GM12878 (cell line): ENCODE data around the gene CSNK1G1. TPM values are rescaled to one million over a fixed set of nuclear protein-coding genes. Genes with fewer than 3 reads are reported as not detected.

Source experiments
- ATAC-seq: fragments of 200-7000 bp; cut with Tn5 transposase; 3 replicates; pipeline ENCODE4 v1.9.1; 2020; ENCODE audit warnings: mild to moderate bottlenecking, moderate library complexity
- BruUV-seq: library from RNA; stranded (reverse); fragments of 400-500 nt; replicated peaks from 2 replicates; lab custom pipeline; 2021; lab: Mats Ljungman, UMichigan
- CTCF ChIA-PET: fragments of 300-600 bp; sonication (Branson Sonifier 250); formaldehyde crosslinking; extraction: SDS; loops from one replicate; lab custom pipeline; 2021; ENCODE audit warnings: inconsistent platforms; lab: Yijun Ruan, JAX
- POLR2A ChIA-PET: fragments of 350-600 bp; formaldehyde crosslinking; extraction: SDS; loops from one replicate; lab custom pipeline; 2021; ENCODE audit warnings: inconsistent platforms; lab: Charles Lee
- RAD21 ChIA-PET: fragments of 300-600 bp; sonication (Branson Sonifier 250); formaldehyde crosslinking; loops from one replicate; lab custom pipeline; 2023; ENCODE audit warnings: antibody characterized with exemption; ENCODE audit not compliant: unreplicated experiment; lab: Charles Lee
- SMC1A ChIA-PET: fragments of 300-600 bp; sonication (Branson Sonifier 250); formaldehyde crosslinking; loops from one replicate; lab custom pipeline; 2023; ENCODE audit not compliant: unreplicated experiment, uncharacterized antibody; lab: Charles Lee
- DNase-seq: peaks from one replicate; pipeline ENCODE4 v3.0.0-alpha.2; 2011; ENCODE audit warnings: low read depth, low spot score
- FAIRE-seq: peaks from 3 replicates; lab custom pipeline; 2011; peaks lifted over from hg19 to GRCh38; lab: Jason Lieb, UNC
- H2AFZ ChIP-seq: 2 replicates; pipeline ENCODE4 v1.6.0; 2011; ENCODE audit warnings: low read depth, low read length, control low read depth; ENCODE audit not compliant: control insufficient read depth
- H3K27ac ChIP-seq: 2 replicates; pipeline ENCODE4 v1.5.1; 2011; ENCODE audit warnings: control low read depth; ENCODE audit not compliant: control insufficient read depth, insufficient read depth
- H3K27me3 ChIP-seq, 2 experiments: replicated peaks in 1 of 2; 2 replicates each; pipeline versions ENCODE4 v1.6.0 to v1.6.1; 2011; ENCODE audit warnings: low read length in 1 of 2; ENCODE audit not compliant: control insufficient read depth in 2 of 2, insufficient read depth in 2 of 2
- H3K36me3 ChIP-seq, 2 experiments: 2 replicates each; pipeline ENCODE4 v1.5.1; 2011; ENCODE audit warnings: low read length in 1 of 2; ENCODE audit not compliant: control insufficient read depth in 2 of 2, insufficient read depth in 2 of 2
- H3K4me1 ChIP-seq: 2 replicates; pipeline ENCODE4 v1.6.1; 2011; ENCODE audit warnings: mild to moderate bottlenecking, low read length, moderate library complexity, mixed read lengths; ENCODE audit not compliant: control insufficient read depth, insufficient read depth
- H3K4me2 ChIP-seq: 2 replicates; pipeline ENCODE4 v1.6.0; 2011; ENCODE audit warnings: control low read depth; ENCODE audit not compliant: control insufficient read depth, insufficient read depth
- H3K4me3 ChIP-seq: fragments of 200-600 bp; sonication (generic); 2 replicates; pipeline ENCODE4 v1.5.1; 2016
- H3K79me2 ChIP-seq: 2 replicates; pipeline ENCODE4 v1.6.0; 2011; ENCODE audit warnings: low read length; ENCODE audit not compliant: control insufficient read depth, insufficient read depth
- H3K9ac ChIP-seq: 2 replicates; pipeline ENCODE4 v1.8.0; 2011; ENCODE audit warnings: low read length, control low read depth, mixed read lengths; ENCODE audit not compliant: control insufficient read depth, insufficient read depth
- H3K9me3 ChIP-seq: replicated peaks from 3 replicates; pipeline ENCODE4 v1.5.1; 2011; ENCODE audit warnings: mild to moderate bottlenecking, low read length; ENCODE audit not compliant: control insufficient read depth, insufficient read depth
- H4K20me1 ChIP-seq: 2 replicates; pipeline ENCODE4 v1.6.0; 2011; ENCODE audit not compliant: control insufficient read depth, insufficient read depth
- E2F8 ChIP-seq: fragments of 450-650 bp; IDR thresholded peaks from 2 replicates; pipeline ENCODE4 v1.6.1; 2018; ENCODE audit warnings: mild to moderate bottlenecking, low read depth, moderate library complexity; ENCODE audit not compliant: partially characterized antibody
- EED ChIP-seq: sonication (generic); IDR thresholded peaks from 2 replicates; pipeline ENCODE4 v1.6.1; 2016; ENCODE audit warnings: antibody characterized with exemption, low read depth
- FOXM1 ChIP-seq: IDR thresholded peaks from 2 replicates; pipeline ENCODE4 v1.6.1; 2012; ENCODE audit warnings: low read depth, mild to moderate bottlenecking, inconsistent platforms, low read length, moderate library complexity
- IKZF1 ChIP-seq: fragments of 450-650 bp; conservative IDR thresholded peaks from 2 replicates; pipeline ENCODE4 v1.6.1; 2017; ENCODE audit warnings: antibody characterized with exemption, mild to moderate bottlenecking
- JUND ChIP-seq: IDR thresholded peaks from 2 replicates; pipeline ENCODE4 v1.6.1; 2012; ENCODE audit warnings: low read depth, mild to moderate bottlenecking, low read length, improper control_type of control experiment, moderate library complexity
- NR2F1 ChIP-seq: fragments of 450-650 bp; conservative IDR thresholded peaks from 2 replicates; pipeline ENCODE4 v1.6.1; 2017; ENCODE audit warnings: mild to moderate bottlenecking
- RELA ChIP-seq: fragments of 450-650 bp; IDR thresholded peaks from 2 replicates; pipeline ENCODE4 v1.8.0; 2014; ENCODE audit warnings: borderline replicate concordance; ENCODE audit not compliant: partially characterized antibody
- SREBF1 ChIP-seq: IDR thresholded peaks from 2 replicates; pipeline ENCODE4 v1.6.1; 2012; ENCODE audit warnings: mild to moderate bottlenecking, low read length
- ZBTB40 ChIP-seq: fragments of 450-650 bp; IDR thresholded peaks from 2 replicates; pipeline ENCODE4 v1.6.1; 2016; ENCODE audit warnings: mild to moderate bottlenecking, moderate library complexity, borderline replicate concordance
- ZNF217 ChIP-seq: fragments of 450-650 bp; IDR thresholded peaks from 2 replicates; pipeline ENCODE4 v1.6.1; 2017; ENCODE audit warnings: antibody characterized with exemption, mild to moderate bottlenecking
- ZZZ3 ChIP-seq: IDR thresholded peaks from 2 replicates; pipeline ENCODE4 v1.6.1; 2011; ENCODE audit warnings: low read depth; ENCODE audit not compliant: control insufficient read depth, insufficient read length
- WGBS: methylation state at CpG from one replicate; pipeline ENCODE4 v1.1.6; 2016; ENCODE audit warnings: low lambda C conversion rate; ENCODE audit not compliant: insufficient replicate concordance, insufficient coverage; ENCODE audit errors: missing lambda C conversion rate; 5-methylcytosine and 5-hydroxymethylcytosine counted together
- in situ Hi-C: fragments of 300-500 bp; cut with MboI; formaldehyde crosslinking; loops from 9 replicates; pipeline ENCODE4 v1.14.3; 2018; ENCODE audit warnings: mixed read lengths
- intact Hi-C: fragments of 100-400 bp; cut with micrococcal nuclease; formaldehyde crosslinking; loops from one replicate; pipeline ENCODE4 v1.14.2; 2022; ENCODE audit not compliant: unreplicated experiment
- polyA plus RNA-seq, 11 experiments: library from polyadenylated mRNA; depleted of rRNA in 4 of 11; unstranded in 6 of 11; stranded (reverse) in 5 of 11; fragments of >200 nt; fragmentation: Nextera tagmentation in 4 of 11; fragmentation: Illumina TruSeq in 1 of 11; extraction: Ambion mirVana in 4 of 11; extraction: Trizol in 1 of 11; gene quantifications; 1 replicate in 1 of 11; 2 replicates in 10 of 11; pipeline versions ENCODE4 v1.2.1 to v1.2.3, GENCODE V29; 2011 to 2016; ENCODE audit warnings: inconsistent platforms in 2 of 11, missing spikeins in 2 of 11, low read depth in 1 of 11
- total RNA-seq, 4 experiments: library from RNA; depleted of rRNA in 3 of 4; stranded (reverse); fragments of >200 nt in 3 of 4; fragmentation: Illumina TruSeq in 1 of 4; extraction: Trizol in 1 of 4; gene quantifications; 2 replicates each; pipeline versions ENCODE4 v1.2.1 to v1.2.3, GENCODE V29; 2013 to 2021

CSNK1G1 gene
- total and polyA plus RNA-seq, 10 of the 15 experiments (the other 5 are each of a cell fraction or from before 2014, with no cell fraction given): 6.1 to 23.4 (median 15.3) TPM

GRCh38 chr15:64224511-64224910, 131.5 kb downstream of the CSNK1G1 start:
- SMC1A ChIA-PET: interaction anchor here (0.7 to 1.4 kb wide), 3 partner anchors 9 to 134 kb away, joined by 3 to 4 read pairs (median 3); no protein-coding TSS in a partner anchor
- ATAC-seq: no peak
- Histone ChIP-seq H4K20me1 (no peaks in the 10 kb centered on the region), H3K4me3 (no peak overlapping the region), H3K4me1 (no peaks in the 10 kb centered on the region), H3K27me3 (no peaks in the 10 kb centered on the region), H3K9ac (no peak overlapping the region), H3K4me2 (no peak overlapping the region)
- no TSS peak for BruUV-seq
- POLR2A ChIA-PET: no interaction called here
- intact Hi-C loops: no loop called here
- no peak for DNase-seq
- in situ Hi-C loops: loop anchor here (25.0 kb wide), 1 partner anchor 438 kb away; no protein-coding TSS in a partner anchor
- RAD21 ChIA-PET: no interaction called here
- 70% methylated on average over 2 of the region's 2 CpGs for WGBS
- TF ChIP-seq IKZF1 (no peak), ZZZ3 (no peak)
- TF ChIP-seq, all 136 proteins: peak for 0
- CTCF ChIA-PET: interaction anchor here (1.0 kb wide), 1 partner anchor 9 kb away, joined by 3 read pairs; no protein-coding TSS in a partner anchor
- H3K9me3 ChIP-seq: peaks cover 3% of the 10 kb centered on the region; the same call in 1 of the 3 replicates
- no peak for FAIRE-seq
- H3K79me2 ChIP-seq: no peaks in the 10 kb centered on the region
- H3K27ac ChIP-seq: no peak overlapping the region
- H3K36me3 ChIP-seq: peaks cover 0 to 2% of the 10 kb centered on the region in 2 experiments; a peak in 2 of 4 replicates
- no peak overlapping the region for H2AFZ ChIP-seq

- Histone ChIP-seq H3K4me2 (no peak overlapping the region), H3K27me3 (no peaks in the 10 kb centered on the region), H3K4me3 (no peak overlapping the region), H3K36me3 (peaks cover 0 to 2% of the 10 kb centered on the region in 2 experiments; a peak in 1 of 4 replicates), H3K27ac (no peak overlapping the region), H3K9ac (no peak overlapping the region), H3K79me2 (no peaks in the 10 kb centered on the region; the same call in 1 of the 2 replicates), H4K20me1 (no peaks in the 10 kb centered on the region), H3K9me3 (peaks cover 3% of the 10 kb centered on the region; the same call in 1 of the 3 replicates), H3K4me1 (no peaks in the 10 kb centered on the region), H2AFZ (no peak overlapping the region)
- ChIA-PET RAD21 (no interaction called here), SMC1A (interaction anchor here (0.7 to 1.4 kb wide), 3 partner anchors 9 to 134 kb away, joined by 3 to 4 read pairs (median 3); no protein-coding TSS in a partner anchor), CTCF (no interaction called here), POLR2A (no interaction called here)
- ATAC-seq (no peak), FAIRE-seq (no peak), DNase-seq (no peak)
- BruUV-seq: no TSS peak
- intact Hi-C loops: no loop called here
- in situ Hi-C loops: loop anchor here (25.0 kb wide), 1 partner anchor 438 kb away; no protein-coding TSS in a partner anchor
- TF ChIP-seq SREBF1 (no peak), JUND (no peak), NR2F1 (no peak), FOXM1 (no peak), E2F8 (no peak), ZNF217 (no peak), RELA (no peak), ZBTB40 (no peak), EED (no peak)
Observed at GRCh38 chr15:64223882-64224281, 132.1 kb downstream of the CSNK1G1 start.
